ENCODE results near the gene OTOP3. TPM values are rescaled to one million over a fixed set of nuclear protein-coding genes. Genes with fewer than 3 reads are reported as not detected.

The OTOP3 gene
- total and polyA plus RNA-seq, 2 donors (not counting 3 experiments of a cell fraction or from before 2014, with no cell fraction given) = not detected

DNA sequence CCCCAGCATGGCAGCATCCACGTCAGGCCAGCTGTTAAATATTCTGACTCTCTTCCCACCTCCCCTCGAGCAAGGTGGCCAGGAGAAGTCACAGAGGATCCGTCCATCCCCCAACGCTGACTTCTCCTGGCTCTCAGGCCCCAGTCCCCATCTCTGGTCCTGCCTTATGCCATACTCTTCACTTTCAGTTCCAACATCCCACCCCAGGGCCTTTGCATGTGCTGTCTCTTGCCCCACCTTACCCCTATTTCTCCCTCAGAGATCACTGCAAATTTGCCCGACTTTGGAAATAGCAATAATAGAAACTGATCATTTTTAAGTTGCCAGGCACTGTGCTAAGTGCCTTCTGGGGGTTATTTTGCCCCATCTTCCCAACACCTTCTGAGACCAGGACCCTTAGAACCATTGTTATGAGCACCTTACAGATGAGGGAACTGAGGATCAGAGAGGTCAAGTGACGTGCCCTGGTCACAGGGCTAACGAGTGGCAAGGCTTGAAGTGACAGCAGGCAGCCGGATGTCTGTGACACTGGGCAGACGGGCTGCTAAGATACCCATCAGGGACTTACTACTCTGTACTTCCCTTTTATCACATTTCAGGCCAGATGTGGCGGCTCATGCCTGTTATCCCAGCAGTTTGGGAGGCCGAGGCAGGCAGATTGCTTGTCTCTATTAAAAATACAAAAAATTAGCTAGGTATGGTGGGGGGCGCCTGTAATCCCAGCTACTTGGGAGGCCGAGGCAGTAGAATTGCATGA is 19.1 kb downstream of the OTOP3 start:
- Histone ChIP-seq H3K36me3 (ENCODE audit: control insufficient read depth in 2 of 2, extremely low read depth in 1 of 2, insufficient read depth in 2 of 2, low read length in 2 of 2) (no peaks in the 10 kb centered on the region), H4K20me1 (replicated peaks; ENCODE audit: control insufficient read depth, extremely low read depth, insufficient read depth, low read length) (no peaks in the 10 kb centered on the region), H3K27me3 (ENCODE audit: control insufficient read depth in 2 of 2, insufficient read depth in 2 of 2, low read length in 2 of 2) (no peaks in the 10 kb centered on the region), H3K79me2 (ENCODE audit: control insufficient read depth, insufficient read depth, low read length) (no peaks in the 10 kb centered on the region), H3K9me3 (replicated peaks; ENCODE audit: control insufficient read depth, insufficient read depth, low read length) (no peaks in the 10 kb centered on the region), H3K27ac (ENCODE audit: insufficient read depth, low read depth, low read length) (no peak overlapping the region), H3K9ac (replicated peaks; ENCODE audit: extremely low read depth, insufficient read depth, low read length) (no peak overlapping the region), H2AFZ (ENCODE audit: low read depth, low read length) (no peak overlapping the region), H3K4me2 (ENCODE audit: insufficient read depth, low read length) (no peak overlapping the region), H3K4me1 (ENCODE audit: control insufficient read depth, extremely low read depth, insufficient read depth, low read length) (no peaks in the 10 kb centered on the region), H3K9me1 (replicated peaks; ENCODE audit: control insufficient read depth, extremely low read depth, insufficient read depth, low read length) (no peaks in the 10 kb centered on the region), H3K4me3 (replicated peaks in 1 of 3; ENCODE audit: insufficient read depth in 1 of 3, low read depth in 1 of 3, low read length in 3 of 3) (no peak overlapping the region)
- BruUV-seq (replicated peaks) = no TSS peak
- dilution Hi-C loops (cut with MboI; ENCODE audit: extremely low pct_ligation_motif_present, low sequenced_read_pairs) (no loop called here), intact Hi-C loops (cut with micrococcal nuclease) (no loop called here)
- no peak for DNase-seq (ENCODE audit: low read depth, low spot score)
- POLR2A ChIA-PET = no interaction called here
- CTCF ChIA-PET = interaction anchor here (4.6 kb wide), 1 partner anchor 30 kb away, joined by 58 read pairs; the partner anchor contains the start of gene OTOP2
- FAIRE-seq = no peak
- no peak for TF ChIP-seq GATA2 (IDR thresholded peaks at IDR 0.05; ENCODE audit: insufficient read depth, insufficient read length, low read depth, low read length)
- TF ChIP-seq, protein P1, sequence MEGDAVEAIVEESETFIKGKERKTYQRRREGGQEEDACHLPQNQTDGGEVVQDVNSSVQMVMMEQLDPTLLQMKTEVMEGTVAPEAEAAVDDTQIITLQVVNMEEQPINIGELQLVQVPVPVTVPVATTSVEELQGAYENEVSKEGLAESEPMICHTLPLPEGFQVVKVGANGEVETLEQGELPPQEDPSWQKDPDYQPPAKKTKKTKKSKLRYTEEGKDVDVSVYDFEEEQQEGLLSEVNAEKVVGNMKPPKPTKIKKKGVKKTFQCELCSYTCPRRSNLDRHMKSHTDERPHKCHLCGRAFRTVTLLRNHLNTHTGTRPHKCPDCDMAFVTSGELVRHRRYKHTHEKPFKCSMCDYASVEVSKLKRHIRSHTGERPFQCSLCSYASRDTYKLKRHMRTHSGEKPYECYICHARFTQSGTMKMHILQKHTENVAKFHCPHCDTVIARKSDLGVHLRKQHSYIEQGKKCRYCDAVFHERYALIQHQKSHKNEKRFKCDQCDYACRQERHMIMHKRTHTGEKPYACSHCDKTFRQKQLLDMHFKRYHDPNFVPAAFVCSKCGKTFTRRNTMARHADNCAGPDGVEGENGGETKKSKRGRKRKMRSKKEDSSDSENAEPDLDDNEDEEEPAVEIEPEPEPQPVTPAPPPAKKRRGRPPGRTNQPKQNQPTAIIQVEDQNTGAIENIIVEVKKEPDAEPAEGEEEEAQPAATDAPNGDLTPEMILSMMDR (IDR thresholded peaks at IDR 0.05; ENCODE audit: extremely low read depth in 1 of 2, insufficient read depth in 1 of 2, low read depth in 1 of 2, low read length in 2 of 2) = no peak

DNA sequence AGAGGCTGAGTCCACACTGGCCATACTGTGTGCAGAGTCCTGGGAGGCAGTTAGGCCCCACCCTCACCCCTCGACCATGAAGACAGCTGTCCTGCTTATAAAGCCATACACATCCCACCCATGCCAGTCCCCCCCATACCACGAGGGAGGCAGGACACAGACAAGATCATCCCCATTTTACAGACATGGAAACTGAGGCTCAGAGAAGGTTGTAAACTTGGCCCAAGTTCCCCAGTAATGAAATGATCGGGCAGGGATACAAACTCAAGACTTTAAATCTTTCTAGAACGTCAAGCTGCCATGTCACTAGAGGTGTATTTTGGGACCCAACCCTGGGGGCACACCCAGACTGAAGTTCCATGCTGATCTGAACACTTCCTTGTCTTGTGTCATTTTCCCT is 20.4 kb downstream of the OTOP3 start:
- ChIA-PET POLR2A (no interaction called here), CTCF (interaction anchor here (1.1 to 4.6 kb wide), 4 partner anchors 16 to 165 kb away, joined by 3 to 58 read pairs (median 15); partner anchors contain the start of genes HID1 and OTOP2)
- no peak overlapping the region for H2AFZ ChIP-seq (ENCODE audit: low read depth, low read length)
- H3K79me2 ChIP-seq (ENCODE audit: control insufficient read depth, insufficient read depth, low read length) = no peaks in the 10 kb centered on the region
- TF ChIP-seq, protein P1 (IDR thresholded peaks at IDR 0.05; ENCODE audit: extremely low read depth in 1 of 2, insufficient read depth in 1 of 2, low read depth in 1 of 2, low read length in 2 of 2) = no peak
- TF ChIP-seq EZH2 (IDR thresholded peaks at IDR 0.05; ENCODE audit: borderline replicate concordance, low read depth, low read length, severe bottlenecking) = no peak
- TF ChIP-seq FOS (IDR thresholded peaks at IDR 0.05; ENCODE audit: borderline replicate concordance, insufficient read depth, low read length) = no peak
- TF ChIP-seq POLR2AphosphoS5 (IDR thresholded peaks at IDR 0.05; ENCODE audit: insufficient read depth, low read depth, low read length) = no peak
- TF ChIP-seq POLR2A (IDR thresholded peaks at IDR 0.05; ENCODE audit: low read depth, low read length) = no peak
- TF ChIP-seq MAX (IDR thresholded peaks at IDR 0.05; ENCODE audit: insufficient read depth, insufficient read length) = no peak
- no peak for TF ChIP-seq MYC (IDR thresholded peaks at IDR 0.05; ENCODE audit: low read depth, low read length)
- TF ChIP-seq GATA2 (IDR thresholded peaks at IDR 0.05; ENCODE audit: insufficient read depth, insufficient read length, low read depth, low read length) = no peak
- TF ChIP-seq JUN (IDR thresholded peaks at IDR 0.05; ENCODE audit: borderline replicate concordance, insufficient read depth, insufficient read length, low read depth) = no peak
- no peak overlapping the region for H3K4me2 ChIP-seq (ENCODE audit: insufficient read depth, low read length)
- H3K27me3 ChIP-seq (ENCODE audit: control insufficient read depth in 2 of 2, insufficient read depth in 2 of 2, low read length in 2 of 2) = no peaks in the 10 kb centered on the region
- H3K27ac ChIP-seq (ENCODE audit: insufficient read depth, low read depth, low read length) = no peak overlapping the region
- no peaks in the 10 kb centered on the region for H3K9me1 ChIP-seq (replicated peaks; ENCODE audit: control insufficient read depth, extremely low read depth, insufficient read depth, low read length)
- no peaks in the 10 kb centered on the region for H3K9me3 ChIP-seq (replicated peaks; ENCODE audit: control insufficient read depth, insufficient read depth, low read length)
- intact Hi-C loops (cut with micrococcal nuclease) = no loop called here
- no peaks in the 10 kb centered on the region for H3K36me3 ChIP-seq (ENCODE audit: control insufficient read depth in 2 of 2, extremely low read depth in 1 of 2, insufficient read depth in 2 of 2, low read length in 2 of 2)
- no peak for DNase-seq (ENCODE audit: low read depth, low spot score)
- no peaks in the 10 kb centered on the region for H4K20me1 ChIP-seq (replicated peaks; ENCODE audit: control insufficient read depth, extremely low read depth, insufficient read depth, low read length)
- H3K4me3 ChIP-seq (replicated peaks in 1 of 3; ENCODE audit: insufficient read depth in 1 of 3, low read depth in 1 of 3, low read length in 3 of 3) = no peak overlapping the region
- dilution Hi-C loops (cut with MboI; ENCODE audit: extremely low pct_ligation_motif_present, low sequenced_read_pairs) = no loop called here
- H3K4me1 ChIP-seq (ENCODE audit: control insufficient read depth, extremely low read depth, insufficient read depth, low read length) = no peaks in the 10 kb centered on the region
- no TSS peak for BruUV-seq (replicated peaks)
- no peak overlapping the region for H3K9ac ChIP-seq (replicated peaks; ENCODE audit: extremely low read depth, insufficient read depth, low read length)
- no peak for FAIRE-seq

Data from endothelial cell of umbilical vein (primary cell).